ENCODE measurements around the gene ACR.
"Not testable (repeated sequence)": the region's sequence is repeated elsewhere in the genome, so short reads cannot be mapped to it uniquely, and the experiment has no call there.

- not testable (repeated sequence) for TF ChIP-seq POLR2AphosphoS5 (IDR thresholded peaks at IDR 0.05; ENCODE audit: low read depth, low read length); CTCF (IDR thresholded peaks at IDR 0.05; ENCODE audit: control extremely low read depth in 1 of 3, insufficient read depth in 1 of 3, low read depth in 1 of 3, low read length in 3 of 3); GABPA (IDR thresholded peaks at IDR 0.05; ENCODE audit: borderline replicate concordance, insufficient read depth, low read length); RAD21 (IDR thresholded peaks at IDR 0.05 in 1 of 2, conservative IDR thresholded peaks at IDR 0.05 in 1 of 2; ENCODE audit: low read depth in 2 of 2, low read length in 2 of 2)
Observed at GRCh38 chr22:50777631-50778030, 39.6 kb downstream of the ACR start.

Data from H1 (cell line).